Measurements from ENCODE around the gene FOSL2.
A peak's percentile ranks its signal among the peaks of the same experiment; 100 is the strongest.

The FOSL2 gene
- long read RNA-seq, full-length matches to known transcripts = 3 of 7 reads
- long read RNA-seq, partial matches to known transcripts = 0 of 7 reads
- long read RNA-seq, other reads (novel, unspliced or antisense) = 4 of 7 reads

DNA sequence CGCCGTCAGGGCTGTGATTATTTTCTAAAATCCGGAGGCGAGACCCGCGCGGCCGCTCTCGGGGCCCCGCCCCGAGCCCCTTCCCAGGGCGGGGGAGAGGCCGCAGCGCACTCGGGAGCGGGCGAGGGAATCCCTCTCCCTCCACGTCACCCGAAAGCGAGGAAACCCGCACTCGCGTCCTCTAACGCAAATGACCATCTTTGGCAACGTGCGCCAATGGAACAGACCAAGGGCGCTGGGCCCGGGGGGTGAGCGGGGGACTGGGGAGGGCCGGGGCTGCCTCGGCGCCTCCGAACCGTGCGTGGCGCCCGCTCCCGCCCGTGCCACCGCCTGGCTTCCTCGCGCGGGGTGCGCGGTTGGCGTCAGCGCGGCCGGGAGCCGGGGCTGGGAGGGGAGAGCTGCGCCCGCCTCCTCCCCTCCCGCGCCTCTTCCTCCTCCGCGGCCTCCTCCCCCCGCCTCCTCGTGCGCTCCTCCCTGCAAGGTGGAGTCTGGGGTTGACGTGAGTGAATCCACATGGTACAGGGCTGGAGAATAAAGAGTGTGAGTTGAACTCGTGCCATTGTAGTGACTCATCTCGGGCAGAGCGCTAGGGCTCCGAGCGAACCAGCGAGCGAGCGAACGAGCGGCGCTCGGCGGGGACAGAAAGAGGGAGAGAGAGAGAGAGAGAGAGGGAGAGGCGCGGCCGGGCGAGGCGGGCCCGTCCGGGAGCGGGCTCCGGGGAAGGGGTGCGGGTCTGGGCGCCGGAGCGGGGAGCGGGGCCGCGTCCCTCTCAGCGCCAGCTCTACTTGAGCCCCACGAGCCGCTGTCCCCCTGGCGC, at the start of gene FOSL2:
TSS of gene FOSL2 (plus strand) at position 562 of the 817 bp plus-strand sequence. CDS start 863 bp downstream, outside the sequence.
- DNase-seq (ENCODE audit: low read depth in 1 of 2, low spot score in 1 of 2) = peak; percentile 98 to 99
- TF ChIP-seq POLR2AphosphoS5 (IDR thresholded peaks at IDR 0.05; ENCODE audit: low read depth) = peak; percentile 96
- TF ChIP-seq, protein P1, sequence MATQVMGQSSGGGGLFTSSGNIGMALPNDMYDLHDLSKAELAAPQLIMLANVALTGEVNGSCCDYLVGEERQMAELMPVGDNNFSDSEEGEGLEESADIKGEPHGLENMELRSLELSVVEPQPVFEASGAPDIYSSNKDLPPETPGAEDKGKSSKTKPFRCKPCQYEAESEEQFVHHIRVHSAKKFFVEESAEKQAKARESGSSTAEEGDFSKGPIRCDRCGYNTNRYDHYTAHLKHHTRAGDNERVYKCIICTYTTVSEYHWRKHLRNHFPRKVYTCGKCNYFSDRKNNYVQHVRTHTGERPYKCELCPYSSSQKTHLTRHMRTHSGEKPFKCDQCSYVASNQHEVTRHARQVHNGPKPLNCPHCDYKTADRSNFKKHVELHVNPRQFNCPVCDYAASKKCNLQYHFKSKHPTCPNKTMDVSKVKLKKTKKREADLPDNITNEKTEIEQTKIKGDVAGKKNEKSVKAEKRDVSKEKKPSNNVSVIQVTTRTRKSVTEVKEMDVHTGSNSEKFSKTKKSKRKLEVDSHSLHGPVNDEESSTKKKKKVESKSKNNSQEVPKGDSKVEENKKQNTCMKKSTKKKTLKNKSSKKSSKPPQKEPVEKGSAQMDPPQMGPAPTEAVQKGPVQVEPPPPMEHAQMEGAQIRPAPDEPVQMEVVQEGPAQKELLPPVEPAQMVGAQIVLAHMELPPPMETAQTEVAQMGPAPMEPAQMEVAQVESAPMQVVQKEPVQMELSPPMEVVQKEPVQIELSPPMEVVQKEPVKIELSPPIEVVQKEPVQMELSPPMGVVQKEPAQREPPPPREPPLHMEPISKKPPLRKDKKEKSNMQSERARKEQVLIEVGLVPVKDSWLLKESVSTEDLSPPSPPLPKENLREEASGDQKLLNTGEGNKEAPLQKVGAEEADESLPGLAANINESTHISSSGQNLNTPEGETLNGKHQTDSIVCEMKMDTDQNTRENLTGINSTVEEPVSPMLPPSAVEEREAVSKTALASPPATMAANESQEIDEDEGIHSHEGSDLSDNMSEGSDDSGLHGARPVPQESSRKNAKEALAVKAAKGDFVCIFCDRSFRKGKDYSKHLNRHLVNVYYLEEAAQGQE (IDR thresholded peaks at IDR 0.05; ENCODE audit: insufficient replicate concordance, low read depth) = peak; percentile 65
- no peak; the same call in 1 of the 2 replicates for TF ChIP-seq SPI1 (IDR thresholded peaks at IDR 0.05; ENCODE audit: borderline replicate concordance, low read depth)
- Histone ChIP-seq H3K27ac (replicated peaks) (peak within 1 kb of the TSS; percentile 97), H3K27me3 (ENCODE audit: insufficient read depth, poor library complexity, severe bottlenecking) (no peaks in the 10 kb centered on the region), H3K4me3 (replicated peaks; ENCODE audit: insufficient read depth, low read length) (peak within 1 kb of the TSS; percentile 89)

DNA sequence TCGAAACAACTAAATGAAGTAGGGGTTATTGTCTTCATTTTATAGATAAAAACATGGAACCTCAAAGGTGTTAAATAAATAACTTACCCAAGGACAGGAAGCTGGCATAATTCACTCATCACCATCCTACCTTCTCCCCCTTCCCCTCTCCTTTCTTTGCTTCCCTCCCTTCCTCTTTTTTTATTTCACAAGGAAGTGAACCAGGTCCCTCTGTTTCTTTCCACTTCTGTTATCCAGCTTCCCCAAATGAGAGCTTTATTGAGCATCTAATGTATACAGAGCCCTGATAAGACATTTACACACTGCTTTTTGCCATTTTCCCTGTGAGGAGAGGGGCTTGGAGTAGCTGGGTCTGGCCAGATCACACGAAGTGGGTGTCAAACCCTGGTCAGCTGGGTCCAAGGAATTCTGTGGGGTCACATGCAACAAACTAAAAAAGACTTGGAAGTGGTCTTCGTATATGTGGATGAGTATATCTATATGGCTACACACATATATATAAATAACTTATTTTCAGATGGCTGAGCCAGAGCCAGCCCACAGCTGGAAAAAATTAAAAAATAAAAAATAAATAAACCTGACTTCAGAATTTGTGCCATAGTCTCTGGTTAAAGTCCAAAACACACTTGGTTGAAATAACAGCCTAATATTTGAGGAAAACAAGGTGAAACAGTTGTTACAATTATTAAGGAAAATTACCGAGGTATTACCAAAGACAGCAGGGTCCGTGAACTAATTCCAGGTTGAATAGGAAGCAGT, 49.3 kb upstream of the FOSL2 start:
- peak; percentile 31 to 56 for DNase-seq (ENCODE audit: low read depth in 1 of 2, low spot score in 1 of 2)
- no peaks in the 10 kb centered on the region for H3K27me3 ChIP-seq (ENCODE audit: insufficient read depth, poor library complexity, severe bottlenecking)
- H3K4me3 ChIP-seq (replicated peaks; ENCODE audit: insufficient read depth, low read length) = no peak overlapping the region
- TF ChIP-seq POLR2AphosphoS5 (IDR thresholded peaks at IDR 0.05; ENCODE audit: low read depth) = no peak
- TF ChIP-seq GABPA (IDR thresholded peaks at IDR 0.05; ENCODE audit: low read depth) = no peak
- TF ChIP-seq SPI1 (IDR thresholded peaks at IDR 0.05; ENCODE audit: borderline replicate concordance, low read depth) = peak; percentile 96
- TF ChIP-seq, protein P1 (IDR thresholded peaks at IDR 0.05; ENCODE audit: insufficient replicate concordance, low read depth) = no peak
- no peak overlapping the region for H3K27ac ChIP-seq (replicated peaks)

DNA sequence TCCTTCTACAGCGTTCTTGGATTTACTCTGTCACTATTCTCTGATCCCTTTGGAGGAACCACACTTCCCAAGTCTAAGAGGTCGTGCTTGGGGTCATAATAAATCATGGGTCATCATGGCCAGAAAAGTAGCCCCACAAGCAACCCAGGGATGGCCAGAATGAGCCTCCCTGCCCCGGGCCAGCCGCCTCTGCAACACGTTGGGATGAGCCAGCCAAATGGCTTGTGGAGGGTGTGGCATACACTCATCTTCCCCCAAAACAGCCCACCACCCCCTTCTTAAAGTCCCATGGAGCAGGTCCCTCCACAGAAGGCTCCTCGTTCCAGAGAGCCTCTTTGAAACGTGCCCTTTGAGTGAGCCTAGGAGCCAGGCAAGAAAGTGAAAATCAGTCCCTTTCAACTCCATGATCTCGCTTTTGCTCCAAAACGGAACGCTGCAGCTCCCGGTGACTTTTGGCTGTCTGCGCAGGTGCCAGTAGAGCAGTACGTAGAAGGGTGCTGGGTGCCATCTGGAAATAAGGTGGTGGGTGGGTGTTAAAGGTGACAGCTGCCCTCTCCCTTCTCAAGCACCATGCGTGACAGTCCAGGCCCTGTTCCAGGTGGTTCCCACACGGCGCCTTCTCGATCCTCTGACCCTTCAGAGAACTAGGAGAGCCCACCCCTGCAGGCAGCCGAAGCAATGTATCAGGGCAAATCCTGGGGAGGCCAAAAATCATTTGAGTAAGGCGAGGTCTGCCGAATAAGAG, 48.5 kb upstream of the FOSL2 start:
- TF ChIP-seq, protein P1 (IDR thresholded peaks at IDR 0.05; ENCODE audit: insufficient replicate concordance, low read depth) = no peak
- no peak for TF ChIP-seq GABPA (IDR thresholded peaks at IDR 0.05; ENCODE audit: low read depth)
- TF ChIP-seq, protein P2, sequence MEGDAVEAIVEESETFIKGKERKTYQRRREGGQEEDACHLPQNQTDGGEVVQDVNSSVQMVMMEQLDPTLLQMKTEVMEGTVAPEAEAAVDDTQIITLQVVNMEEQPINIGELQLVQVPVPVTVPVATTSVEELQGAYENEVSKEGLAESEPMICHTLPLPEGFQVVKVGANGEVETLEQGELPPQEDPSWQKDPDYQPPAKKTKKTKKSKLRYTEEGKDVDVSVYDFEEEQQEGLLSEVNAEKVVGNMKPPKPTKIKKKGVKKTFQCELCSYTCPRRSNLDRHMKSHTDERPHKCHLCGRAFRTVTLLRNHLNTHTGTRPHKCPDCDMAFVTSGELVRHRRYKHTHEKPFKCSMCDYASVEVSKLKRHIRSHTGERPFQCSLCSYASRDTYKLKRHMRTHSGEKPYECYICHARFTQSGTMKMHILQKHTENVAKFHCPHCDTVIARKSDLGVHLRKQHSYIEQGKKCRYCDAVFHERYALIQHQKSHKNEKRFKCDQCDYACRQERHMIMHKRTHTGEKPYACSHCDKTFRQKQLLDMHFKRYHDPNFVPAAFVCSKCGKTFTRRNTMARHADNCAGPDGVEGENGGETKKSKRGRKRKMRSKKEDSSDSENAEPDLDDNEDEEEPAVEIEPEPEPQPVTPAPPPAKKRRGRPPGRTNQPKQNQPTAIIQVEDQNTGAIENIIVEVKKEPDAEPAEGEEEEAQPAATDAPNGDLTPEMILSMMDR (IDR thresholded peaks at IDR 0.05; ENCODE audit: insufficient read depth, low read length) = no peak
- no peak for TF ChIP-seq SPI1 (IDR thresholded peaks at IDR 0.05; ENCODE audit: borderline replicate concordance, low read depth)
- TF ChIP-seq POLR2AphosphoS5 (IDR thresholded peaks at IDR 0.05; ENCODE audit: low read depth) = no peak
- H3K27ac ChIP-seq (replicated peaks) = no peak overlapping the region

More for the DNA sequence above, 48.5 kb upstream of the FOSL2 start:
- no peaks in the 10 kb centered on the region for H3K27me3 ChIP-seq (ENCODE audit: insufficient read depth, poor library complexity, severe bottlenecking)
- no peak overlapping the region for H3K4me3 ChIP-seq (replicated peaks; ENCODE audit: insufficient read depth, low read length)
- no peak for DNase-seq (ENCODE audit: low read depth in 1 of 2, low spot score in 1 of 2)

All from HL-60 (cell line).